ENCODE measurements around the gene HOXC6.

HOXC6 gene

DNA sequence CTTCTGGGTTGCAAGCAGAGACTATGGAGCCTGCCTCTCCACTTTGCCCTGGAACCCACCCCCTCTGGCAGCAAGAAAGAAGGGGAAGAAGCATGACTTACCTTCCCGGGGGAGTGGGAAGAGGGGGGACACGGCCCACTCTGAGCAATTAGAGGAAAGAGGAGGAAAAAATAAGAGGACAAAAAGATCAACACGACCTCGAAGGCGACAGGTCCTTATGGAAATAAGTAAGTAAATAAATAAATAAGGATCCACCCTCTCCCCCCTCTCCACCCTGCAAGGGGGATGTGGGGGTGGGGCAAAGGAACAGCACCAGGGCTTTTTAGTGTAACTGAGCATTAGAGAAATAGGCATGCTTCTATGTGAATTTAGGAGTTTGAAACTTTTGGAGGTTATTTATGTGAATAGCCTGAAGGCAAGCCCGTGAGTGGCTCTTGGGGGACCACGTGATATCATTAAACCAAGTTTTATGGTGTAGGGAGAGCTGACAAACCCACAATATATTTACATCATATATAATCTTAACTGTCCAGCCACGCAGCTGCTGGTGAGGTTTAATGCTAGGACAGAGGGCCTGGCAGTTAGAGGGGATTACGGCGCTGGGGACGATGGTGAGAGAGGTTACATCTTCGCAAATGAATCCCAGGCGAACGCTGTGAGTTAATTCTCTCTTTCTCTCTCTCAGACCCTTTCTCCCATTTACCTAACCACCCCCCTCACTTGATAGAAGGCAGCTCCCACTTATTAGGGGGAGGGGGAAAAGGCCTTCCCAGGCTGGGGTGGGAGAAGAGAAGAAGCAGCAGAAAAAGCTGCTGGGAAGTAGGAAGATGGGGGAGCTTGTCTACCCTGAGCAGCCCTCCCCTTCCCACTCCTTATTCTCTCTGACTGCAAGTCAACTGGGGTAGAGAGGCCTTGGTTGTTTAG, 9.4 kb downstream of the HOXC6 start:
- TF ChIP-seq ARNTL (CRISPR knock-in tag; IDR thresholded peaks at IDR 0.05; ENCODE audit: borderline replicate concordance, low read depth) (no peak), SNAI2 (CRISPR knock-in tag; IDR thresholded peaks at IDR 0.05) (no peak), ZC3H10 (CRISPR knock-in tag; IDR thresholded peaks at IDR 0.05) (no peak), ZNF8 (CRISPR knock-in tag; IDR thresholded peaks at IDR 0.05) (no peak), TOX (CRISPR knock-in tag; IDR thresholded peaks at IDR 0.05; ENCODE audit: borderline replicate concordance) (no peak)
- TF ChIP-seq, protein P1, sequence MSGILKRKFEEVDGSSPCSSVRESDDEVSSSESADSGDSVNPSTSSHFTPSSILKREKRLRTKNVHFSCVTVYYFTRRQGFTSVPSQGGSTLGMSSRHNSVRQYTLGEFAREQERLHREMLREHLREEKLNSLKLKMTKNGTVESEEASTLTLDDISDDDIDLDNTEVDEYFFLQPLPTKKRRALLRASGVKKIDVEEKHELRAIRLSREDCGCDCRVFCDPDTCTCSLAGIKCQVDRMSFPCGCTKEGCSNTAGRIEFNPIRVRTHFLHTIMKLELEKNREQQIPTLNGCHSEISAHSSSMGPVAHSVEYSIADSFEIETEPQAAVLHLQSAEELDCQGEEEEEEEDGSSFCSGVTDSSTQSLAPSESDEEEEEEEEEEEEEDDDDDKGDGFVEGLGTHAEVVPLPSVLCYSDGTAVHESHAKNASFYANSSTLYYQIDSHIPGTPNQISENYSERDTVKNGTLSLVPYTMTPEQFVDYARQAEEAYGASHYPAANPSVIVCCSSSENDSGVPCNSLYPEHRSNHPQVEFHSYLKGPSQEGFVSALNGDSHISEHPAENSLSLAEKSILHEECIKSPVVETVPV (CRISPR knock-in tag; IDR thresholded peaks at IDR 0.05) = no peak
- TF ChIP-seq, protein P2, sequence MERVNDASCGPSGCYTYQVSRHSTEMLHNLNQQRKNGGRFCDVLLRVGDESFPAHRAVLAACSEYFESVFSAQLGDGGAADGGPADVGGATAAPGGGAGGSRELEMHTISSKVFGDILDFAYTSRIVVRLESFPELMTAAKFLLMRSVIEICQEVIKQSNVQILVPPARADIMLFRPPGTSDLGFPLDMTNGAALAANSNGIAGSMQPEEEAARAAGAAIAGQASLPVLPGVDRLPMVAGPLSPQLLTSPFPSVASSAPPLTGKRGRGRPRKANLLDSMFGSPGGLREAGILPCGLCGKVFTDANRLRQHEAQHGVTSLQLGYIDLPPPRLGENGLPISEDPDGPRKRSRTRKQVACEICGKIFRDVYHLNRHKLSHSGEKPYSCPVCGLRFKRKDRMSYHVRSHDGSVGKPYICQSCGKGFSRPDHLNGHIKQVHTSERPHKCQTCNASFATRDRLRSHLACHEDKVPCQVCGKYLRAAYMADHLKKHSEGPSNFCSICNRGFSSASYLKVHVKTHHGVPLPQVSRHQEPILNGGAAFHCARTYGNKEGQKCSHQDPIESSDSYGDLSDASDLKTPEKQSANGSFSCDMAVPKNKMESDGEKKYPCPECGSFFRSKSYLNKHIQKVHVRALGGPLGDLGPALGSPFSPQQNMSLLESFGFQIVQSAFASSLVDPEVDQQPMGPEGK (CRISPR knock-in tag; IDR thresholded peaks at IDR 0.05; ENCODE audit: borderline replicate concordance) = no peak
- ATAC-seq = no peak

DNA sequence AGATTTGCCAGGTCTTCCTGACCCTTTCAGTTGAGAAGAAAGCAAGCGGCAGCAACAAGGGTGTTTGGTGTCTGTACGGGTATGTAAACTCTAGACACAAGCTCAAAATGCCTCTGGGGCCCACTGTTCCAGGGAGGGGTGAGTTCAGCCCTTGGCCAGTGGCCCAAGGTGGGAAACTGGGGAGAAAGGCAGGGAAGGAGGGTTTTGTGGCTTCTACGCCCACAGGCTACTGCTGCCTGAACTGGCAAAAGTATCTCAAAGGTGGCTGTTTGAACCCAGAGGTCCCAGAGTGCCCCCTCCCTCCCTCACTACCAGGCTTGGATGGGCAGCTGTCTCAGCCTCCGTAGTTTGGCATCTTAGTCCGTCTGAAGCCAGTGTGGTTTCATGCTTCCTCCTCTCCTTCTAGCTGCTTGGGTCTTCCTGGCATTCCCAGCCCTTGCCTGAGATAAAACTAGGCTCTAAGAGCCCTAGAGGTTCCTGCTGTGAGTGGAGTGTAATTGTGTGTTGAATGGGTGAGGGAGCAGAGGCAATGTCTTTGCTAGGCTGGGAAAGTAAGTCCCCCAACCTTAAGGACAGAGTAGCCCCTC, 10.1 kb downstream of the HOXC6 start:
- TF ChIP-seq, protein P3, sequence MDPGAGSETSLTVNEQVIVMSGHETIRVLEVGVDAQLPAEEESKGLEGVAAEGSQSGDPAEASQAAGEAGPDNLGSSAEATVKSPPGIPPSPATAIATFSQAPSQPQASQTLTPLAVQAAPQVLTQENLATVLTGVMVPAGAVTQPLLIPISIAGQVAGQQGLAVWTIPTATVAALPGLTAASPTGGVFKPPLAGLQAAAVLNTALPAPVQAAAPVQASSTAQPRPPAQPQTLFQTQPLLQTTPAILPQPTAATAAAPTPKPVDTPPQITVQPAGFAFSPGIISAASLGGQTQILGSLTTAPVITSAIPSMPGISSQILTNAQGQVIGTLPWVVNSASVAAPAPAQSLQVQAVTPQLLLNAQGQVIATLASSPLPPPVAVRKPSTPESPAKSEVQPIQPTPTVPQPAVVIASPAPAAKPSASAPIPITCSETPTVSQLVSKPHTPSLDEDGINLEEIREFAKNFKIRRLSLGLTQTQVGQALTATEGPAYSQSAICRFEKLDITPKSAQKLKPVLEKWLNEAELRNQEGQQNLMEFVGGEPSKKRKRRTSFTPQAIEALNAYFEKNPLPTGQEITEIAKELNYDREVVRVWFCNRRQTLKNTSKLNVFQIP (CRISPR knock-in tag; IDR thresholded peaks at IDR 0.05; ENCODE audit: borderline replicate concordance, low read depth) = no peak
- TF ChIP-seq ARNTL (CRISPR knock-in tag; IDR thresholded peaks at IDR 0.05; ENCODE audit: borderline replicate concordance, low read depth) (no peak), CSDC2 (CRISPR knock-in tag; IDR thresholded peaks at IDR 0.05) (no peak), TOX (CRISPR knock-in tag; IDR thresholded peaks at IDR 0.05; ENCODE audit: borderline replicate concordance) (no peak), PPARA (CRISPR knock-in tag; IDR thresholded peaks at IDR 0.05; ENCODE audit: borderline replicate concordance) (no peak)

DNA sequence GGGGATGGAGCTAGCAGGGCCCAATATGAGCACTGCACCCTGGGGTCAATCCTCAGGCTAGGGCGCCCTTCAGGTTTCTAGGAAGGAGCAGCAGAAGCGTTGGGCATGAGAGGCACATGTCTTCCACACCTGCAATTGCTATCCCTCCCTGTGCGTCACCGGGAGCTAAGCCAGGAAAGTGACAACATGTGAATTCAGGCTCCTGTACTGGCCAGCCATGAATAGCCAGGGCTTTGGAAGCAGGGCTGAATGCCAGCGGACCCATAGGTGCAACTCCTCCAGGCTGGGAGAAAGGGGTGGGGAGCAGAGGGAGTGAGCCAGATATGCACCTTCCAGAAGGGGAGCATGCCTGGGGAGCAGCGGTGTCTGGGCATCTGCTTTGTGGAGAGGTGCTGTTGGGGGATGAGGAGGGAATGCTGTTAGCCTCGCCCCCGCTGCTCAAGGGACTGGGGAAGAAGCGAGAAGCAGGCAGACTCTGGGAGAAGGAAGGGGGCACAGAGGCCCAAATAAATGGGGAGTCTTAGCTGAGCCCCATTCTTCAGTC, 10.7 kb downstream of the HOXC6 start:
- ATAC-seq = no peak
- TF ChIP-seq, protein P2 (CRISPR knock-in tag; IDR thresholded peaks at IDR 0.05; ENCODE audit: borderline replicate concordance) = no peak

More for the DNA sequence above, 10.1 kb downstream of the HOXC6 start:
- no peak for ATAC-seq

DNA sequence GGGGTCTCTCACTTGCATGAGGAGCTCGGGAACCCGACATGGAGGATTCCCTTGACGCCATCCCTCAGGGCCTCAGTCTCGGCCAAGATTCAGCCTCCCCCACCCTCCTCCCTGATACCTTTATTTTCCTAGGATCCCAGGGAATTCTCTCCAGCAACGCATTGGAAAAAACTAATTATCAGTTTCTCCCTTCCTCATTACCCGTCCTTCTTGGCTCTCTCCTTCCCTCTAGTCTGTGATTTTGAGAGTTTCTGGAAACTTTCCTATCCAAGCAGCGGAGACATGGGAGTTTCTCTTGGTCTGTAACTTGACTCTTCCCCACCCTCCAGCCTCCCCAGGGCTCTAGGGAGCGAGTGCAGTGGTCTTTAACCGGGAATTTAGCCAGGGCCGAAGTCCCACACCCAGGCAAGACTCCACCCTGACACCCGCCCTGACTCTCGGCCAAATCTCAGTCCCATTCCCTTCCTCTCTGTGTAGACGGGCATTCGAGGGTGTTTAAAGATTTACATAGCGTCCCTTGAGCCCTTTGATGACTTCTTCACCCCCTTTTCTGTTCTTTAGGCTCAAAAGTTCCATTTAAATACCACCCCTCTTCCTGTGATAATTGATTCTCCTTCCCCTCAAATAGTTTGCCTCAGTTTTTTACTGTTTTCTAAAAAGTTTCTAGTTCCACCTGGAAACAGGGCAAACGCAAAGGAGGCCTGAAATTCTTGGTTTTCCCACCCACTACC, 11.3 kb downstream of the HOXC6 start:
- no peak for ATAC-seq
- TF ChIP-seq ESRRG (CRISPR knock-in tag; IDR thresholded peaks at IDR 0.05) (no peak), GLIS3 (CRISPR knock-in tag; IDR thresholded peaks at IDR 0.05) (no peak), ZC3H10 (CRISPR knock-in tag; IDR thresholded peaks at IDR 0.05) (no peak), TCF4 (CRISPR knock-in tag; IDR thresholded peaks at IDR 0.05; ENCODE audit: borderline replicate concordance) (no peak), ZNF70 (CRISPR knock-in tag; IDR thresholded peaks at IDR 0.05) (no peak), ZNF565 (CRISPR knock-in tag; conservative IDR thresholded peaks at IDR 0.05; ENCODE audit: low read depth) (no peak), ZFP30 (CRISPR knock-in tag; IDR thresholded peaks at IDR 0.05) (no peak), CSDC2 (CRISPR knock-in tag; IDR thresholded peaks at IDR 0.05) (no peak), OSR1 (CRISPR knock-in tag; IDR thresholded peaks at IDR 0.05) (no peak), ZFP3 (CRISPR knock-in tag; IDR thresholded peaks at IDR 0.05) (no peak)
- TF ChIP-seq, protein P3 (CRISPR knock-in tag; IDR thresholded peaks at IDR 0.05; ENCODE audit: borderline replicate concordance, low read depth) = no peak
- TF ChIP-seq, protein P4, sequence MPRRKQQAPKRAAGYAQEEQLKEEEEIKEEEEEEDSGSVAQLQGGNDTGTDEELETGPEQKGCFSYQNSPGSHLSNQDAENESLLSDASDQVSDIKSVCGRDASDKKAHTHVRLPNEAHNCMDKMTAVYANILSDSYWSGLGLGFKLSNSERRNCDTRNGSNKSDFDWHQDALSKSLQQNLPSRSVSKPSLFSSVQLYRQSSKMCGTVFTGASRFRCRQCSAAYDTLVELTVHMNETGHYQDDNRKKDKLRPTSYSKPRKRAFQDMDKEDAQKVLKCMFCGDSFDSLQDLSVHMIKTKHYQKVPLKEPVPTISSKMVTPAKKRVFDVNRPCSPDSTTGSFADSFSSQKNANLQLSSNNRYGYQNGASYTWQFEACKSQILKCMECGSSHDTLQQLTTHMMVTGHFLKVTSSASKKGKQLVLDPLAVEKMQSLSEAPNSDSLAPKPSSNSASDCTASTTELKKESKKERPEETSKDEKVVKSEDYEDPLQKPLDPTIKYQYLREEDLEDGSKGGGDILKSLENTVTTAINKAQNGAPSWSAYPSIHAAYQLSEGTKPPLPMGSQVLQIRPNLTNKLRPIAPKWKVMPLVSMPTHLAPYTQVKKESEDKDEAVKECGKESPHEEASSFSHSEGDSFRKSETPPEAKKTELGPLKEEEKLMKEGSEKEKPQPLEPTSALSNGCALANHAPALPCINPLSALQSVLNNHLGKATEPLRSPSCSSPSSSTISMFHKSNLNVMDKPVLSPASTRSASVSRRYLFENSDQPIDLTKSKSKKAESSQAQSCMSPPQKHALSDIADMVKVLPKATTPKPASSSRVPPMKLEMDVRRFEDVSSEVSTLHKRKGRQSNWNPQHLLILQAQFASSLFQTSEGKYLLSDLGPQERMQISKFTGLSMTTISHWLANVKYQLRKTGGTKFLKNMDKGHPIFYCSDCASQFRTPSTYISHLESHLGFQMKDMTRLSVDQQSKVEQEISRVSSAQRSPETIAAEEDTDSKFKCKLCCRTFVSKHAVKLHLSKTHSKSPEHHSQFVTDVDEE (CRISPR knock-in tag; IDR thresholded peaks at IDR 0.05) = no peak
- TF ChIP-seq, protein P5, sequence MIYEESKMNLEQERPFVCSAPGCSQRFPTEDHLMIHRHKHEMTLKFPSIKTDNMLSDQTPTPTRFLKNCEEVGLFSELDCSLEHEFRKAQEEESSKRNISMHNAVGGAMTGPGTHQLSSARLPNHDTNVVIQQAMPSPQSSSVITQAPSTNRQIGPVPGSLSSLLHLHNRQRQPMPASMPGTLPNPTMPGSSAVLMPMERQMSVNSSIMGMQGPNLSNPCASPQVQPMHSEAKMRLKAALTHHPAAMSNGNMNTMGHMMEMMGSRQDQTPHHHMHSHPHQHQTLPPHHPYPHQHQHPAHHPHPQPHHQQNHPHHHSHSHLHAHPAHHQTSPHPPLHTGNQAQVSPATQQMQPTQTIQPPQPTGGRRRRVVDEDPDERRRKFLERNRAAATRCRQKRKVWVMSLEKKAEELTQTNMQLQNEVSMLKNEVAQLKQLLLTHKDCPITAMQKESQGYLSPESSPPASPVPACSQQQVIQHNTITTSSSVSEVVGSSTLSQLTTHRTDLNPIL (CRISPR knock-in tag; IDR thresholded peaks at IDR 0.05; ENCODE audit: low read depth) = no peak

All from SK-N-SH treated with all-trans-retinoic acid at 6 μM for 48 hours (cell line).